HG03139 (cell line): ENCODE results near the gene ZNF516.

ENCODE experiments used
- ATAC-seq: cut with Tn5 transposase; IDR thresholded peaks from one replicate; pipeline ENCODE4 v1.9.1; 2021; ENCODE audit not compliant: unreplicated experiment

The ZNF516 gene

DNA sequence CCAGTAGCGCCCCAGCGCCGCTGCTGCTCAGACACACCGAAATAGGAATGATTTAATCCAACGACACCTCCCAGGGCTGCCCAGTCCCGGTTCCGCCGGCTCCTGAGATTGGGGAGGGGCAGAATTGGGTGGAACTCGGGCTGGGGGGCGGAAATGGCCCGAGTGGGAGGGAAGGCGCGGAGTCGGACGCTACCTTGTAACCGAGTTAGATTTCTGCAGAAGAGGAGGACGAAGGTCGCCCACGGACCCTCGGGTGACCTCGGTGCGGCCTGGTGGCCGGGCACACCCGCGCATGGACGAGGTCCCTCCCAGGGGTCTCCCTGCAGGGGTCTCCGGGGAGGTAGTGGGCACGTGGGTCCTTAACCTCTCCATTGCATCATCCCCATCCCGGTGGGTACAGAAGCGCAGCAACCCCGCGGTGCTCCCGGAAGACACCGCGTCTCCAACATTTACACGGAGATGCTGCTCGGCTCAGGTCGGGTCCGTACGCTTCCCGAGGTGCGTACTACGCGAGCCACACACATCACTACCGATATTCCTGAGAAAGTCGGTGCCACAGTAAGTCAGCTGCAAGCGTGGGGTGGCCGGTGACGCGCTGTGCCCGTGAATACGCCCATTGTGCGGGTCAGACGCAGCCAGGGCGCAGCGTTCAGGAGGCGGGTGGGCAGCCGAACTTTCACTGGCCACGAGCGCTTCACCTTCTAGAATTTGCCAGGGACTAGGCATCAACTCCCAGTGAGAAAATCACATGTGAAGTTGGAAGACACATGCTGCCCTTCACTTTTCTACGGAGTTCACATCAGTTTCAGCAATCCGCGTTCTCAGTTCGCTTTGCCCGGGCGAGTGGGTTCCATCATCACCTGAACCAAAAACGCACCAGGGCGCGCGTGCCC lies 3.0 kb downstream of the ZNF516 start:
- no peak for ATAC-seq

DNA sequence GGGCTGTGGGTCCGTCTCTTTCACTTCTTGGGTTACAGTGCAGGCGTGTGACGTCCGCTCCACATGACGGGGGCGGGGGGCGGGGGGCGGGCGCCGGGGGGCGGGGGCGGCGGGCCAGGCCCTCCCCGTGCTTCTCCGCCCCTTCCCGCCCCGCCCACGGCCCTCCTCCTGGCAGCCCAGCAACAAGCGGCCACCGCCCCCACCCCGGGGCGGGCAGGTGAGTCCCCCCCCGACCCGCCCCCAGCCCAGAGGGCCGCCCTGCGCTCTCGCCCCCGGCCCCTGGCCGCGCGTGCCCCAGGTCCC lies 3.6 kb downstream of the ZNF516 start:
- ATAC-seq = no peak

DNA sequence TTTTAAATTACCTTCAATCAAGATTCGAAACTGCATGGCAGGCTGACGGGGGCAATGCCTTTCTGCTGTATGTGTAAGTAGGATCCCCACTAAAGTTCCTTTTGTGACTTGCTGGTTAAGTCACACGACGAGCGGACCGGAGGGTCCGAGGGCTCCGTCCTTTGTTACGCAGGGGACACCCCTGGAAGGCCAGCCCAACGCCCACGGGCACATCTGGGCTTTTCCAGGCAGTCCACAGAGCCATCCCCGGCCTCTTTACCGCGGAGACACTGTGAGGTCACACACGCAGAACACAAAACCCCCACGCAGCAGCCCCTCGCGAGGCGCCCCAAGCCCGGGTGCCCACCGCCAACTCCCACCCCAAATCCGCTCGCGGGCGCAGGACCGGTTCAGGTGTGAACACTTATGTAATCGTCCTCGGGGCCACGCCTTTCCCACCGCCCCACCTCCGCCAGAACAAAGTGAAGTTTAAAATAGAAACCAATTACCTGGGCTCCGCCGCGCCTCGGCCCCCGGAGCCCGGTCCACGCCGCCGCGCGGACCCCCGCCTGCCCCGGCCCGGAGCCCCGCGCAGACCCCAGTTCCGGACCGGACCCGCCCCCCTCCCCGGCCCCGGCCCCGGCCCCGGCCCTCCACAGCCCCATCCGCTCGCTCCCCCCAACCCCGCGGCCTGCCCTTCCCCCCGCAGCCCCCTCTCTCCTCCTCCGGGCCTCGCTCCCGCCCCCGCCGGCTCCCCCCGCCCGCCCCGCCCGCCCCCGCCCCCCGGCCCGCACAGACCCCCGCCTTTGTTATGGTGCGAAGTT lies 4.2 kb downstream of the ZNF516 start:
- no peak for ATAC-seq

DNA sequence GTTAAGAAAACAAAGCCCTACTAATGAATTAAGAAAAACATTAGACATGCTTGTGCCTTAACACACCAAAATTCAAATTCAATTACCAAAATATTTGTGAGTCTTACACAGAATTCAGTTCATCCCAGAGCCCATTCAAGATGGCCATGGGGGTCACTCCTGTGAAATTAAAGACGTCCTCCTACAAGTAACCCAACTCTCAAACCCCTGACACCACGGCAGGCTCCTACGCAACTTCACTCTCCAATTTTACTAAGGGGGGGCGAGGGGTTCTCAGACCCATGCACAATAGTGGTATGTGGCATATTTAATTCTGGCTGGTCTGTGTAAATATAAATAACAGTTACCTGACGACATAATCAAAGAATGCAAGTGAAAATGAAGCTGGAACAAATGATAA lies 5.0 kb downstream of the ZNF516 start:
- no peak for ATAC-seq

DNA sequence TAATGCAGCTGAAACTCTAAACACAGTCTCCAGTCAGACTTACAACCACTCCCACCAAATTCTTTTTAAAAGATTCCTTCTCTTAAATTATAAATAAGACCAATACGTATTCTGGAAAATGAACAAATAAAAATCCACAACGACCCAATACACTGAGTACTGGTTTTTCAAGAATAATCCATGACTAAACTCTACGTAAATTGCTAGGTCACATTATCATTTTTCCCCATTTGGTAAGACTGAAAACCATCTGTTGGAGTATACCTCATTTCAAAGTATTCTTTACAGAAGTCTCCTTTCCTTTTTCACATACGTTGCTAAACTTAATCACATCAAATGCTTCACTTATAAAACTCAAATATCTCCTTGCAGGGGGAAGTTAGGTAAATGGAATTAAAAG lies 6.0 kb downstream of the ZNF516 start:
- ATAC-seq = no peak

DNA sequence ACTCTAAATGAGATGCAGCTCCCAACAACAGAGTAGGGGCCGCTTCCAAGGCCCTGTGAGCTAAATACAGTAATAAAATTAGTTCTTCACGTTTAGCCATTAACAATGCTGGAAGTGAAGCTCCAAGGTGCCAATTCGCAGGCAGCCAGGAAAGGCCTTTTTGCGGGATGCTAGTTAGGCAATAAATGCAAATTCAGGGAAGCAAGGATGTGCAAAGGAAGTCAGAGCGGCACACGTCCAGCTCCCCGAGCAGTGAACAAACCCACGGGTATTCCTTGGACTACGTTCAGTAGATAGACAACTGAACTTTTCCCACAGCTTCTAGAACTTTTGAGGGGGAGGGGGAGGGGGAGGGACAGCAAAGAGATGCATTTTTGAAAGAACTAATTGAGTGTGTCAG lies 6.9 kb downstream of the ZNF516 start:
- no peak for ATAC-seq

DNA sequence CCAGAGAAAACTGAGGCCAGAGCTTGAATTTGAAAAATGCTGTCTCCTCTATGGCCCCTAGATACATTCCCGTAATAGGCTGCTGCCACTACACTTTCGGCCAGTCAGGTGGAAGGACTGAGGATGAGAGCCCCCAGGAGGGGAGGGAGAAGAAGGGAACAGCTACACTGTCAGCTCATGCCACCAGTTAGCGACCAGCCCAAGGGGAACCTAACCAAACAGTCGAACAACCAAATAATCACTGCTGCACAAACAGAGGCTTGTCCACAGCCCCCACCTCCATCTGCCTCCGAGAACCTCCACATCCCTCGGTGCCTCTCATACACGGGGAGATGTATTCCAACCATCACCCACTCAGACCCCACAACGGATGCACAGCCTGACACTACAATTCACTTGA lies 7.3 kb downstream of the ZNF516 start:
- ATAC-seq = no peak

DNA sequence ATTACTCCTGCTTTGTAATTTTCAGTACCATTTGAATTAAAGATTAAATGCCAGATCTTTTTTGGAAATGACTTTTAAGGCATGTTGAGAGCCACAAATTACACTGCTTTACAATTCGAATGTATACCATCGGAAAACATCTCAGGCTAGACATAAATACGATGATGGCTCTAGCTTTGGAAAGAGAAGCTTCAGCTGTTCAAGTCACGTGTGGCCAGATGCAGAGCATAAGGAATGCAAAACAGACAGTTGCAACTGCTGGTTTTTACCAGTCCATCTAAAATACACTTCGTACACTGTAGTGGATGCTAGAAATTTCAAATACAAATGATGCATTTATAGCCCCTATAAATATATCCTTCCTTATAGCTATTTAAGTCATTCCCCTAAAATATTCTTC lies 8.0 kb downstream of the ZNF516 start:
- no peak for ATAC-seq

DNA sequence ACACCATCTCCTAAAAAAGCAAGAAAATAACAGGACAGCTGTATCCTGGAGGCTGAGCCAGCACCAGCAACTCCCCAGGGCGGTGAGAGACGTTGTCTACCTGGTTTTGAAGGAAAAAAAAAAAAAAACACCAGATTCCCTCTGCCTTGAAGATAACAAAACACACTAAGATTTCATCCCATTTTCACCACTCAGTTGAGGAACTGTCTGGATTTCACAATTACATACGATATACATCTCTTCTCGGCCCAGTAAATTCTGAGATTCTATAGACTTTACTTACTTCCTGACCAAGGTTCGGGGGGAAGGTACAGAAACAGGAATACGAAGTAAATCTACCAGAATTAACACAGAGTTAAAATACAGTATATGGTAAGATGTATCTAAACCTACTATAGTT lies 8.5 kb downstream of the ZNF516 start:
- no peak for ATAC-seq

DNA sequence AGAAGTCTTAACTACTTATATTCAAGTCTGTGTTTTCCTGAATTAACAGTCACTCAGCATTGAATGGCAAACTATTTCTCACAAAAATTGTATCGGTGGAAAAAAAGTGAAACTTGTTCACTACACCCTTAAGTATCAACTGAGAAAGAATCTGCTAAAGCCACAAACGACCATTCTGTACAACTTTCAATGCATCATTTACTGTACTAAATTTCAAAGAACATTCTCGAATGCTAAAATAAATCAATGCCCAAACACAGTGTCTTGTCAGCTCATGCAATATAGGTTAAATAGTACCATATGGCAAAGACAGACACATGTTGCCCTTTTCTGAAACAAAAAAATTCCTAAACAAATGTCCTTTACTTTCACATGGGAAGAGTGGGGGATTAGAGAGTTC lies 9.0 kb downstream of the ZNF516 start:
- ATAC-seq = no peak

DNA sequence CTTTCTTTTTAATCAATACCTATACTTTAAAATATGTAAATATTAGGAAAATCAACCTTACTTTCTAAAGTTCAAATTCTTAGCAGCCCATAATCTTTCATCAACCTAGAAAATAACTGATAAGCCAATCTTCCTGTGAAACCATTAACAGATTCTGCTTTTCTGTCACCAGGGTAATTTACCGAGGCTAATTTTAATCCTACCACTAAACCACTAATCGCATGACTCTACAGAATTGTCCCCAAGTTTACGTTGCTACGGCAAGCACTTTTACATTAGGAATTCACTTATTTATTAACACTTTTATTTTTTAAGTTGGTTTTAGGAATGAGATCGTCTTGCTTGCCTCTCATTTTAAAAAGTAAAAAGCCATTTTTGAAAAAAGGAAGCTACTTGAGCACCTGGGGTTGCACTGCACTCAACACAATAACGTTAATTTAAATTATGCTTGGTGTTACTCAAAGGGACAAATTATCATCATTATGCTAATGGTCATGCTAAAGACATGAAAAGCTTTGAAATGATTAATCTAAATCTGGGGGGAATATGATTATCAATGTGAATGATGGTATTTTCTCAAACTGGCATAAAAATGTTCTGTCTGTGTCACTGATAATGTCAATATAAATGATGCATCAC lies 10.2 kb downstream of the ZNF516 start:
- no peak for ATAC-seq

DNA sequence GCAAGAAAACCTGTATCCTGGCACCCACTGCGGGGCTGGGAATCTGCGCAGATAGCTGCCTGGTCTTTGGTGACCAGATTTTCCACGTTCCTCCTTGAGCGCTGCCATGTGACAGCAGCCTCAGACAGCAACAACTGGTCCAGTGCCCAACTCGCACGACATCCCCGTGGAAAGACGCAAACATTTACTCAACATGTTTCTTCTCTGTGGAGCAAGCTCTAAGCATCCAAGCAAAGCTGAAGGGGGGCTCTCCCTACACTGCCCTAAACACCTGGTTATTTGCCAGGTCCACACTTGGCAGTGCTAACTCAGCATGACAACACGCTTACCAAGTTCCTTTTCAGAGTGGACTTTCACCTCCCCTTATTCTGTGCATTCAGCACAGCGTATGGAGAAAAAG lies 11.3 kb downstream of the ZNF516 start:
- no peak for ATAC-seq

DNA sequence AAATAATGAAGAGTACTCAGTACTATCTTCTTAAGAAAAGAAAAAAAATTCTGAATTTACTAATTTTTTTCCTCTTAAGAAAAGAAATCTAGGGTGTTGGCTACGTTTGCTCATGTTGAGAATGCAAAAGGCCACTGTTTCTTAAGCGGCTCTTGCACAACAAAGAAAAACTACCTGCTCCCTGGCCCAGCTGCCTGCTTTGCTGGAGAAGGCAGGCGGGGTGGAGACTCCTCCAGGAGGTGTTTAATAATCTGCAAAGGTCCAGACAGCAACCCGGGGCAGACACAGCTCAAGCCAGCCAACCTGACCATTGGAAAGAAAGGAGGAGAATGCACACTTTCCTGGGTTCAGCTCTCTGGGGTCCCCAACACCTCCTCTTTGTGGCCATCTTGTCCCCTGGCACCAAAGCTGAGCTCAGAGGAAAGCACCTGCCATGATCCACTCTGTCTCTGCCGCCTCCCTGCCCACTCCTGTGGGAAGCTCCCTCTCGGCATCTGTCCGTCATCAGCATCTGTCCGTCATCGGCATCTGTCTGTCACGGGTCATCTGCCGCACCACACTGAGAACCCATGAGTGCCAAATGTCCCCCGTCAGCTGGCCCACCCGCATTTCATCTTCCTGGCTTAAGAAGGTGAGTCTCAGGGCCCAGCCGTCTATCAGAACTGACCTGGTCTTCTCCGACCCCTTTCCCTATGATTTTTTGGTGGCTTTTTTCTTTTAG lies 11.9 kb downstream of the ZNF516 start:
- no peak for ATAC-seq

DNA sequence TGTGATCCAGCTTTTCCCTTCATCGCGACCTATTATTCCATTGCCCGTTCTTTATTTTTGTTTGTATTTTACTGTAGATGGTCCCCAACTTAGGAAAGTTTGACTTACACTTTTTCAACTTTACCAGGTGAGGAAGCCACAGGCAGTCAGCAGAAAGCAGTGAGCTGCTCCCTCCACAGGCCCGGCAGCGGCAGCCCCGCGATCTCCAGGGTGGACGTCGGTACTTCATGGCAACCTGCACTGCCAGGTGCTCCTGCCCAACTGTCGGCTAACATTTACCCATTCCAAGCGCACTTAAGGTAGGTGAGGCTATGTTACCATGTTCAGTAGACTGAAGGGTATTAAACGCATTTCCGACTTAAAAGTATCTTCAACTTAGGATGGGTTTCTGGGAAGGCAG lies 12.8 kb downstream of the ZNF516 start:
- ATAC-seq = no peak

DNA sequence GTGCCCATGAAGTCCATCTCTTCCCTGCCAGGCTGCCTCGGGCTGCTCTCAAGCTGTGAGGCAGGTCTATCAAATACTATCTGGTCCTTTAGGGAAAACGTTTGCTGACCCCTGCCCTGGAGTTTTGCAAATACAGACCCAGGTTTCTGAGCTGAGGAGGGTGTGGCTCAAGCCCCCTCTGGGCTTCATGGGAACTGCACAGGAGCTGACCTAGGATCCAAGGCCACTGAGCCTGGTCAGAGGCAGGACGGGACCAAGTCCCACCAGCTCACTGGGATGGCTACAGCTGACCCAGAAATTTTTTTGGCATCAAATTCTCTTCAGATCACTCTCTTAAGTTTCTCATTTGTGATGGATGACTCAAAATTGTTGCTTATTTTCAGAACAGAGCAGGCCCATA lies 14.1 kb downstream of the ZNF516 start:
- no peak for ATAC-seq

DNA sequence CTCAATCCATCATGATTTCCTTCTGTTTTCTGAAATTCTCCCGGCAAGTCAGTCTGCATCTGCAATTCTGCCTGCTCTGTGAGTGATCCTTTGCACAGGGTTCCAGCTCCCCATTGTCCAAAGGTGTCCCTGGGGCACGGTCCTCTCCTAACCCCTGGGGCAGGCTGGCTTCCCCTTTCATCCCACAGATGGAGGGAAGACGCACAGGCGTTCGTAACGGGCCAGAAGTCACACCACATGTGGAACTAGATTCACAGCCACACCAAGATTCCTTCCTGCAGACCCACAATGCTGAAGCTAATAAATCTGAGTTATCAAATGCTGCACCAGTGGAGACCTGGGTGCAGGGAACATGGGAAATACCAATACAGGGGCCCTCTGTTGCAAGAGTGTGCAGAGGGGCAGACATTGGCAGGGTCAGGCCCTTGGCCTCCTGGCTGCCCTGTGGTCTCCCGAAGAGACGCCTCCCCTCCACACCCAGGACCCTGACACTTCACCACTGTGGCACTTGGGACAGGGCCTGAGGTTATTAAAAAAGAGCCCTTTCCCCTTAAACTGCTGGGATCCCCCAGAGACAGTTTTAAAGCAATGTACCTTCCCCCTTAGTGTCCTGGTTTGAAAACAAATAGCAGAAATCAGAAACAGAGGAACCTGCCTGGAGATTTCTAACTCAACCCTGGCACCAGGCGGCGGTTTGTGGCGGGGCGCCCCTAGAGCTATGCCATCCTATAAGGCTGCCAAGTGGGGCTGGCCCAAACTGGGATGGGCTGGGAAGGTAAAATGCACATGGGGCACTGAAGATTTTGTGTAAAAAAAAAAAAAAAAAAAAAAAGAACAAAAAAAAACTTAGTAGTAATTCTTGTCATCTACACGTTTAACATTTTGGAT lies 15.4 kb downstream of the ZNF516 start:
- ATAC-seq = no peak

DNA sequence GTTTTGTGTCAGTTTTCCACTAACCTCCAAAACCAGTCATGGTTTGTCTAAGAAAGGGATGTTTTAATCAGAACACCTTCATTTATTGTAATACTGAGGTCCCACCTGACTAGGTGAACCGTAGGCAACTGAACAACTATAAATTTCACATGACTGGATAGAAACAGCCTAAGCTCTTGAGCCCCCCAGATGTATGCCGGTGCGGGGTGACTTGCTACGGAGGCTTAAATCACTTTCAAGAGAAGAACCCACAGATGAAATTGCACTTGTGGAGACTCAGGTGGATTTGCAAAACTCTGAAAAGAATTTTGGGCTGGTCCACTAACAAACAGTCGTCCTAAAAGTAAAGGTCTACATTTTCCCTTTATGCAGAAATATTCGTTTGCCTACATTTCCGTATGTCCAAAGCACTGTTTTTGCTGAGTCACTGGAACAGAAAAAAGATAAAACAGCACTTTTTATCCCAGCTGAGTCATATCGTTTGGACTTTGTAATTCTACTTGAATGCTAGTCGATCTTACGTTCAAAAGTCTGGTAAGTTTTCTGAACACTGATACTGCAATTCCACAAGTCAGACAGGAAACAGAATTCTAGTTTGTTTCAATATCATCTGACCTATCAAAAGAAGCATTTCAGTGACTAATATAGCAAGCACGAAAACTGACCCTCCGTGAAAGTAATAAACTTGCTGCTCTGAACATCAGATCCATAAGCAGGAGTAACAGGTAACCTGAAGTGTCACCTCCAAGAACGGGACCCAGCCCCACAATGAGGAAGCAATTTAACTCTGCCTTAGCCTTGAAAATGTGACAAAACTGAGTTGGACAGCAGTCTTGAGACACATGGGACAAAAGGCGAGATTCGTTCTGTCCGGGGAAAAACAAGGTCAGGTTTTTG lies 18.1 kb downstream of the ZNF516 start:
- peak; percentile 39 for ATAC-seq

DNA sequence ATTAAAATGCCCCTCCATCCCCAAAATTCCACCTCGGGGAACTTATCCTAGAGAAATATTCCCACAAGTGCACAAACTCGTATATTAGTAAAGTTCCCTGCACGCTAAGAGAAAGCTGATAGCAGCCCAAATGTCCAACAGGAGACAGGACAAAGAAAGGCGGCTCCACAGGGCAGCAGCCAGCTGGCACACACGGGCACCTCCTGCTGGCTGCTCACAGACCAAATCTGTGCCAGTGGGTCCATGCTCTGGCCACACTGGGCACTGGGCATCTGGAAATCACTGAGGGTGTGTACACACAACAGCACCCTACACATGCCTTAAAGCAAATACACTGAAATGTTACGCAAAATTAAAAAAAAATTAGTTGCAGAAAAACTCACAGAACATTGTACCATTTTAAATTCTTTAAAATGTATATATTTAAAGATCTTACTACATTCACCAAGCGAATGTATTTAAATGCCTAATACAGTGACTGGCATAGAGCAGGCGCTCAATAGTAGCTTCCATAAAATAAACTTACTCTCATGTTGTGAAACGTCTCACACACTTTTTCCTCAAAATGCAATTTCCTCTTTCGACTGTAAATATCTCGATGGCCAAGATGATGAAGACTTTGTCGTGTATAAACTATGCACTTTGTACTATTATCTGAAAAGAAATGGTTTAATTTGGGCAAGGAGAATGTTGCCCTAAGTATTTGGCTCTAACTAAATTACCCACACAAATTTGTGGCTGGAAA lies 19.4 kb downstream of the ZNF516 start:
- no peak for ATAC-seq

DNA sequence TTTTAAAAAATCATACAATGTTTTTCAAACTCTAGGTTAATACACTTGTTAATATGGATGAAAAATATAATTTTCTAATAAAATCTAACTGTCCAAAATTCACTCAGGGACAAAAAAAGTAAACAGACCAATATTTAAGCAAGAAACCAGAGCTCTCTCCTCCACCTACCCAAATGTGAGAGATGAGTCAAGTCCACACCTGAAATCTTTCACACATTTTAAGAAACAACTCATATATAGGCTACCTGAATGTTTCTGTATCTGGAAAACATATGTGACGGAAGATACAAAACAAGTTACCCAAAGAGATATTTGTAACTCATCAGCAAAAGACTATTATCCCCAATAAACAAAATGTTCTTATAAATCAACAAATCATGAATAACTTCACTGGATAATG lies 20.2 kb downstream of the ZNF516 start:
- ATAC-seq = no peak
